H1 (cell line): ENCODE data around the gene ZDHHC17. TPM values are rescaled to one million over a fixed set of nuclear protein-coding genes. Genes with fewer than 3 reads are reported as not detected.

Experiments used
- CTCF ChIA-PET: fragments of 300-600 bp; sonication (Branson Sonifier 250); formaldehyde crosslinking; loops from one replicate; lab custom pipeline; 2021; ENCODE audit not compliant: partially characterized antibody; lab: Charles Lee
- POLR2A ChIA-PET: fragments of 300-600 bp; sonication (Branson Sonifier 250); formaldehyde crosslinking; loops from one replicate; lab custom pipeline; 2021; ENCODE audit warnings: inconsistent platforms; ENCODE audit not compliant: partially characterized antibody; lab: Charles Lee
- DNase-seq, 2 experiments: peaks; one replicate each; pipeline versions ENCODE4 v3.0.0 to v3.0.0-alpha.2; 2010 to 2022; ENCODE audit warnings: low spot score in 2 of 2, low read depth in 1 of 2, mixed read lengths in 1 of 2
- FAIRE-seq: peaks from 2 replicates; lab custom pipeline; 2011; peaks lifted over from hg19 to GRCh38; lab: Jason Lieb, UNC
- H2AFZ ChIP-seq: 2 replicates; pipeline ENCODE4 v1.8.1; 2012; ENCODE audit warnings: low read length, inconsistent platforms
- H2AK5ac ChIP-seq: 2 replicates; pipeline ENCODE4 v1.6.1; 2013; ENCODE audit warnings: low read depth, low read length
- H2BK120ac ChIP-seq: replicated peaks from 2 replicates; pipeline ENCODE3; 2013; ENCODE audit warnings: low read depth, low read length, inconsistent platforms
- H2BK12ac ChIP-seq: 2 replicates; pipeline ENCODE4 v1.6.1; 2013; ENCODE audit warnings: low read depth, low read length
- H2BK15ac ChIP-seq: 2 replicates; pipeline ENCODE4 v1.6.1; 2013; ENCODE audit warnings: low read length
- H2BK20ac ChIP-seq: 2 replicates; pipeline ENCODE4 v1.6.1; 2013; ENCODE audit warnings: low read length
- H2BK5ac ChIP-seq: 2 replicates; pipeline ENCODE4 v1.6.1; 2013; ENCODE audit warnings: low read depth, low read length
- H3K14ac ChIP-seq: 2 replicates; pipeline ENCODE4 v1.6.1; 2013; ENCODE audit warnings: inconsistent platforms; ENCODE audit not compliant: insufficient read length
- H3K18ac ChIP-seq: 2 replicates; pipeline ENCODE4 v1.6.1; 2013; ENCODE audit warnings: low read length; ENCODE audit errors: extremely low read depth
- H3K23ac ChIP-seq: 2 replicates; pipeline ENCODE4 v1.6.1; 2013; ENCODE audit warnings: inconsistent platforms; ENCODE audit not compliant: insufficient read length
- H3K23me2 ChIP-seq: 2 replicates; pipeline ENCODE4 v1.6.1; 2013; ENCODE audit warnings: low read depth, low read length
- H3K27ac ChIP-seq: 2 replicates; pipeline ENCODE4 v1.6.1; 2011; ENCODE audit warnings: low read depth, low read length, inconsistent platforms
- H3K27me3 ChIP-seq, 4 experiments: replicated peaks in 1 of 4; 1 replicate in 1 of 4; 2 replicates in 3 of 4; pipeline versions ENCODE4 v1.6.1 to v1.8.1; 2011 to 2013; ENCODE audit warnings: low read length in 3 of 4, mild to moderate bottlenecking in 3 of 4, inconsistent platforms in 2 of 4, mixed read lengths in 2 of 4, moderate library complexity in 1 of 4; ENCODE audit not compliant: control insufficient read depth in 3 of 4, insufficient read depth in 3 of 4; ENCODE audit errors: extremely low read depth in 1 of 4
- H3K36me3 ChIP-seq, 4 experiments: 2 replicates each; pipeline versions ENCODE4 v1.6.1 to v1.8.1; 2011 to 2013; ENCODE audit warnings: mild to moderate bottlenecking in 4 of 4, low read length in 3 of 4, moderate library complexity in 2 of 4, control low read depth in 1 of 4, inconsistent platforms in 1 of 4; ENCODE audit not compliant: insufficient read depth in 4 of 4, control insufficient read depth in 2 of 4
- H3K4ac ChIP-seq: replicated peaks from 2 replicates; pipeline ENCODE3; 2013; ENCODE audit warnings: low read length, low read depth, mixed read lengths, inconsistent platforms; ENCODE audit not compliant: insufficient read length
- H3K4me1 ChIP-seq, 4 experiments: replicated peaks in 1 of 4; 1 replicate in 1 of 4; 2 replicates in 3 of 4; pipeline versions ENCODE4 v1.6.1 to v1.8.1; 2011 to 2013; ENCODE audit warnings: low read length in 3 of 4, inconsistent platforms in 2 of 4, mixed read lengths in 1 of 4; ENCODE audit not compliant: insufficient read depth in 4 of 4, control insufficient read depth in 3 of 4
- H3K4me2 ChIP-seq, 2 experiments: 2 replicates each; pipeline versions ENCODE4 v1.6.1 to v1.8.1; 2011 to 2013; ENCODE audit warnings: low read depth in 2 of 2, low read length in 2 of 2, control low read depth in 1 of 2, inconsistent platforms in 1 of 2, mild to moderate bottlenecking in 1 of 2; ENCODE audit not compliant: insufficient read depth in 1 of 2
- H3K4me3 ChIP-seq, 4 experiments: fragments of 200-600, 300-600 bp in 1 of 4; sonication (generic), shearing (Covaris generic), sonication (Bioruptor Twin) in 1 of 4; 2 replicates each; pipeline versions ENCODE4 v1.5.1 to v1.8.1; 2011 to 2016; ENCODE audit warnings: low read length in 4 of 4, low read depth in 3 of 4, control low read depth in 2 of 4, inconsistent platforms in 2 of 4, mild to moderate bottlenecking in 2 of 4, mixed read lengths in 1 of 4, moderate library complexity in 1 of 4; ENCODE audit not compliant: insufficient read depth in 2 of 4; ENCODE audit errors: extremely low read depth in 1 of 4
- H3K56ac ChIP-seq: replicated peaks from 2 replicates; pipeline ENCODE3; 2013; ENCODE audit warnings: low read depth, mild to moderate bottlenecking, mixed read lengths, low read length, inconsistent platforms; ENCODE audit not compliant: insufficient read length
- H3K79me1 ChIP-seq: 2 replicates; pipeline ENCODE4 v1.6.1; 2013; ENCODE audit warnings: low read depth, low read length, control low read depth
- H3K79me2 ChIP-seq, 2 experiments: 2 replicates each; pipeline versions ENCODE4 v1.6.1 to v1.8.1; 2012 to 2013; ENCODE audit warnings: low read length in 2 of 2, mild to moderate bottlenecking in 2 of 2, inconsistent platforms in 1 of 2; ENCODE audit not compliant: insufficient read depth in 2 of 2, control insufficient read depth in 1 of 2
- H3K9ac ChIP-seq, 4 experiments: replicated peaks in 1 of 4; 1 replicate in 1 of 4; 2 replicates in 3 of 4; pipeline versions ENCODE4 v1.6.1 to v1.8.1; 2011 to 2013; ENCODE audit warnings: low read depth in 3 of 4, low read length in 3 of 4, control low read depth in 2 of 4, mild to moderate bottlenecking in 2 of 4, moderate library complexity in 2 of 4, inconsistent platforms in 1 of 4; ENCODE audit errors: extremely low read depth in 1 of 4
- H3K9me3 ChIP-seq, 2 experiments: 2 replicates each; pipeline versions ENCODE4 v1.6.1 to v1.8.1; 2012 to 2013; ENCODE audit warnings: mild to moderate bottlenecking in 2 of 2, moderate library complexity in 2 of 2, control low read depth in 1 of 2, inconsistent platforms in 1 of 2, low read depth in 1 of 2, low read length in 1 of 2, mixed read lengths in 1 of 2; ENCODE audit not compliant: insufficient read depth in 2 of 2
- H4K20me1 ChIP-seq, 2 experiments: replicated peaks in 1 of 2; 2 replicates each; pipeline versions ENCODE3 to v1.8.1; 2011 to 2013; ENCODE audit warnings: inconsistent platforms in 2 of 2, low read length in 2 of 2, mild to moderate bottlenecking in 1 of 2; ENCODE audit not compliant: insufficient read depth in 2 of 2, control insufficient read depth in 1 of 2
- H4K5ac ChIP-seq: 2 replicates; pipeline ENCODE4 v1.6.1; 2013; ENCODE audit warnings: low read length, low read depth, mixed read lengths, inconsistent platforms; ENCODE audit not compliant: insufficient read length
- H4K8ac ChIP-seq: 2 replicates; pipeline ENCODE4 v1.8.0; 2013; ENCODE audit warnings: mild to moderate bottlenecking, moderate library complexity, low read length, inconsistent platforms; ENCODE audit not compliant: insufficient read depth; ENCODE audit errors: extremely low read depth
- H4K91ac ChIP-seq: replicated peaks from 2 replicates; pipeline ENCODE3; 2013; ENCODE audit warnings: low read length, mixed read lengths, inconsistent platforms; ENCODE audit not compliant: insufficient read length
- ASH2L ChIP-seq: fragments of 200-600, 300-600 bp; sonication (generic); IDR thresholded peaks from one replicate; pipeline ENCODE4 v1.7.1; 2017; ENCODE audit warnings: low read length
- CBX5 ChIP-seq: fragments of 300-800, 300-1000 bp; sonication (generic); IDR thresholded peaks from 2 replicates; pipeline ENCODE4 v1.7.1; 2016; ENCODE audit warnings: antibody characterized with exemption, low read length, low read depth
- CHD1 ChIP-seq: IDR thresholded peaks from 2 replicates; pipeline ENCODE4 v1.6.1; 2012; ENCODE audit warnings: low read depth, low read length, improper control_type of control experiment
- CREB1 ChIP-seq: IDR thresholded peaks from 2 replicates; pipeline ENCODE4 v1.6.1; 2012; ENCODE audit warnings: inconsistent platforms
- GABPA ChIP-seq: IDR thresholded peaks from 2 replicates; pipeline ENCODE4 v1.6.1; 2011; ENCODE audit warnings: mild to moderate bottlenecking, low read length, moderate library complexity, borderline replicate concordance; ENCODE audit not compliant: insufficient read depth
- HDAC2 ChIP-seq, 2 experiments: fragments of 300-600 bp in 1 of 2; sonication (generic) in 1 of 2; IDR thresholded peaks; 2 replicates each; pipeline ENCODE4 v1.6.1; 2011 to 2012; ENCODE audit warnings: low read depth in 2 of 2, low read length in 2 of 2, mild to moderate bottlenecking in 2 of 2, moderate library complexity in 2 of 2, borderline replicate concordance in 1 of 2, inconsistent platforms in 1 of 2
- JUN ChIP-seq: IDR thresholded peaks from 2 replicates; pipeline ENCODE4 v1.6.1; 2011; ENCODE audit warnings: low read depth, mild to moderate bottlenecking, improper control_type of control experiment, low read length
- KDM1A ChIP-seq: fragments of 200-600, 300-600 bp; sonication (generic); IDR thresholded peaks from 2 replicates; pipeline ENCODE4 v1.7.1; 2016; ENCODE audit warnings: mild to moderate bottlenecking, low read length, borderline replicate concordance
- KDM5A ChIP-seq: fragments of 200-600 bp; IDR thresholded peaks from 2 replicates; pipeline ENCODE4 v1.7.1; 2012; ENCODE audit warnings: mild to moderate bottlenecking, low read length, inconsistent platforms, mixed read lengths
- POLR2AphosphoS5 ChIP-seq: IDR thresholded peaks from 2 replicates; pipeline ENCODE4 v1.6.1; 2011; ENCODE audit warnings: low read depth, low read length
- SAP30 ChIP-seq: fragments of 300-600 bp; sonication (generic); IDR thresholded peaks from 2 replicates; pipeline ENCODE4 v1.7.1; 2012; ENCODE audit warnings: low read length, moderate library complexity, mild to moderate bottlenecking, inconsistent platforms; ENCODE audit not compliant: insufficient read depth, insufficient replicate concordance
- SP4 ChIP-seq: IDR thresholded peaks from 2 replicates; pipeline ENCODE4 v1.6.1; 2012; ENCODE audit warnings: low read length, inconsistent platforms
- TAF1 ChIP-seq: IDR thresholded peaks from 2 replicates; pipeline ENCODE4 v1.6.1; 2011; ENCODE audit warnings: mild to moderate bottlenecking, low read depth, low read length
- ZNF274 ChIP-seq: IDR thresholded peaks from 2 replicates; pipeline ENCODE4 v1.7.0; 2012; ENCODE audit warnings: low read length, borderline replicate concordance; ENCODE audit errors: extremely low read depth
- WGBS, 2 experiments: shearing (Covaris generic) in 1 of 2; methylation state at CpG; one replicate each; pipeline versions ENCODE4 v1.1.6 to v1.1.7; 2013 to 2015; ENCODE audit warnings: low lambda C conversion rate in 2 of 2, mixed read lengths in 2 of 2, inconsistent platforms in 1 of 2, low coverage in 1 of 2, missing lambda C conversion rate in 1 of 2; ENCODE audit not compliant: insufficient replicate concordance in 2 of 2, insufficient coverage in 1 of 2, insufficient read length in 1 of 2; ENCODE audit errors: extremely low coverage in 1 of 2, missing lambda C conversion rate in 1 of 2; 5-methylcytosine and 5-hydroxymethylcytosine counted together
- polyA plus RNA-seq, 7 experiments: library from polyadenylated mRNA; depleted of rRNA in 3 of 7; stranded (reverse) in 5 of 7; unstranded in 2 of 7; fragments of >200 nt in 5 of 7; fragments of 200-250 nt in 2 of 7; gene quantifications; 1 replicate in 5 of 7; 2 replicates in 1 of 7; 4 replicates in 1 of 7; pipeline versions ENCODE4 v1.2.1 to v1.2.3, GENCODE V29; 2011 to 2013; ENCODE audit warnings: missing spikeins in 2 of 7, mixed read lengths in 2 of 7
- total RNA-seq: library from RNA; stranded (reverse); fragmentation: NEBNext Ultra II Directional; extraction: Animal tissue kit (Norgen Biotek cat#: 25700); gene quantifications from 2 replicates; pipeline ENCODE4 v1.2.1, GENCODE V29; 2021

ZDHHC17 gene
- total and polyA plus RNA-seq, 2 of the 8 experiments (the other 6 are each of a cell fraction or from before 2014, with no cell fraction given), result 27.6 to 28.9 TPM

DNA sequence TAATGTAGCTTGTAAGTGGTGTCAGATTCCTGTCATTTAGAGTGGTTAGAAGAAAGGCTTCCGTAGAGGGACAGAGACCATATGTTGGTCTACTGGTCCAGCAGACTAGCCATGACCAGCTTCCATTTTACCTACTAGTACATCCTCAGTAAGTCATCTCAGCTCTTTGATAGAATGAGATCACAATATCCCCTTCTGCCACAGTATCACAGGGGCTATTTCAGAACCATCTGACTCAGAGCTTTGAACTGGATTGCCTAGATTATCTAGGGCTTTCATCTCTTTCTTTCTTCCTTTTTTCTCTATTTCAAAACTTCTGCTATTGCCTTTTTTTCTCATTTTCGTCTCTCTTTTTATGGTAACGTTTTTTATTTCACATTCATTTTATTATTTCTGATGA, 4.7 kb downstream of the ZDHHC17 start:
- Histone ChIP-seq H3K79me1 (peaks cover 2% of the 10 kb centered on the region; the same call in 1 of the 2 replicates), H3K14ac (no peak overlapping the region), H3K36me3 (no peaks in the 10 kb centered on the region), H2BK20ac (no peak overlapping the region), H3K4me1 (peaks cover 0 to 7% (median 2%) of the 10 kb centered on the region in 4 experiments; a peak in 5 of 7 replicates), H3K18ac (no peak overlapping the region), H3K56ac (no peak overlapping the region), H3K23ac (no peak overlapping the region), H3K4ac (no peak overlapping the region), H4K20me1 (peaks cover 0 to 5% of the 10 kb centered on the region in 2 experiments), H3K4me3 (no peak overlapping the region), H2BK15ac (no peak overlapping the region), H3K79me2 (peaks cover 27 to 90% of the 10 kb centered on the region in 2 experiments), H4K5ac (no peak overlapping the region), H4K91ac (no peak overlapping the region), H3K27ac (no peak overlapping the region), H3K9me3 (no peaks in the 10 kb centered on the region), H2AK5ac (no peak overlapping the region), H3K23me2 (peaks cover 3% of the 10 kb centered on the region), H2BK12ac (no peak overlapping the region), H2BK120ac (no peak overlapping the region), H3K9ac (no peak overlapping the region), H3K27me3 (no peaks in the 10 kb centered on the region), H2BK5ac (no peak overlapping the region), H4K8ac (no peak overlapping the region), H2AFZ (no peak overlapping the region), H3K4me2 (no peak overlapping the region)
- 91% methylated on average over 3 of the region's 3 CpGs; no CpG with 5 or more reads in 1 of the 2 experiments for WGBS, 2 experiments
- ChIA-PET POLR2A (interaction anchor here (0.9 to 1.4 kb wide), 5 partner anchors 8 to 39 kb away, joined by 3 to 5 read pairs (median 3); no protein-coding TSS in a partner anchor), CTCF (interaction anchor here (0.9 to 8.2 kb wide), 5 partner anchors 23 to 146 kb away, joined by 3 to 41 read pairs (median 7); no protein-coding TSS in a partner anchor)
- DNase-seq (no peak), FAIRE-seq (no peak)
- TF ChIP-seq HDAC2 (IDR thresholded peaks at IDR 0.05; ENCODE audit: borderline replicate concordance in 1 of 2, low read depth in 2 of 2, low read length in 2 of 2) (no peak), ZNF274 (no peak), KDM5A (no peak), JUN (no peak), GABPA (no peak), CHD1 (no peak), POLR2AphosphoS5 (no peak), CBX5 (no peak), KDM1A (no peak), TAF1 (no peak), CREB1 (no peak), ASH2L (no peak), SP4 (no peak), SAP30 (no peak)
